Activated CD4-positive, alpha-beta T cell treated with anti-CD3 and anti-CD28 coated beads, Interleukin-2, Interleukin-4, amounts not matched to agents 100 ng/mL and 50 ng/mL, durations not matched to agents 16 hours and 8 hours (primary cell): Measurements from ENCODE around the gene NAV3.

ENCODE experiments used
- DNase-seq: peaks from one replicate; pipeline ENCODE4 v3.0.0-alpha.2; 2020; ENCODE audit warnings: low spot score

NAV3 gene, protein sequence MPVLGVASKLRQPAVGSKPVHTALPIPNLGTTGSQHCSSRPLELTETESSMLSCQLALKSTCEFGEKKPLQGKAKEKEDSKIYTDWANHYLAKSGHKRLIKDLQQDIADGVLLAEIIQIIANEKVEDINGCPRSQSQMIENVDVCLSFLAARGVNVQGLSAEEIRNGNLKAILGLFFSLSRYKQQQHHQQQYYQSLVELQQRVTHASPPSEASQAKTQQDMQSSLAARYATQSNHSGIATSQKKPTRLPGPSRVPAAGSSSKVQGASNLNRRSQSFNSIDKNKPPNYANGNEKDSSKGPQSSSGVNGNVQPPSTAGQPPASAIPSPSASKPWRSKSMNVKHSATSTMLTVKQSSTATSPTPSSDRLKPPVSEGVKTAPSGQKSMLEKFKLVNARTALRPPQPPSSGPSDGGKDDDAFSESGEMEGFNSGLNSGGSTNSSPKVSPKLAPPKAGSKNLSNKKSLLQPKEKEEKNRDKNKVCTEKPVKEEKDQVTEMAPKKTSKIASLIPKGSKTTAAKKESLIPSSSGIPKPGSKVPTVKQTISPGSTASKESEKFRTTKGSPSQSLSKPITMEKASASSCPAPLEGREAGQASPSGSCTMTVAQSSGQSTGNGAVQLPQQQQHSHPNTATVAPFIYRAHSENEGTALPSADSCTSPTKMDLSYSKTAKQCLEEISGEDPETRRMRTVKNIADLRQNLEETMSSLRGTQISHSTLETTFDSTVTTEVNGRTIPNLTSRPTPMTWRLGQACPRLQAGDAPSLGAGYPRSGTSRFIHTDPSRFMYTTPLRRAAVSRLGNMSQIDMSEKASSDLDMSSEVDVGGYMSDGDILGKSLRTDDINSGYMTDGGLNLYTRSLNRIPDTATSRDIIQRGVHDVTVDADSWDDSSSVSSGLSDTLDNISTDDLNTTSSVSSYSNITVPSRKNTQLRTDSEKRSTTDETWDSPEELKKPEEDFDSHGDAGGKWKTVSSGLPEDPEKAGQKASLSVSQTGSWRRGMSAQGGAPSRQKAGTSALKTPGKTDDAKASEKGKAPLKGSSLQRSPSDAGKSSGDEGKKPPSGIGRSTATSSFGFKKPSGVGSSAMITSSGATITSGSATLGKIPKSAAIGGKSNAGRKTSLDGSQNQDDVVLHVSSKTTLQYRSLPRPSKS (N-terminal part only)

GRCh38 chr12:77830583-77831351 lies at the start of gene NAV3:
TSS of gene NAV3 (plus strand) at chr12:77830894. CDS start at chr12:77831462, 568 bp downstream.
- no peak for DNase-seq

- DNase-seq: no peak
These were observed 48.7 kb upstream of the NAV3 start for GRCh38 chr12:77782034-77782433.

GRCh38 chr12:77782766-77783165 lies 47.9 kb upstream of the NAV3 start:
- DNase-seq: no peak

DNA sequence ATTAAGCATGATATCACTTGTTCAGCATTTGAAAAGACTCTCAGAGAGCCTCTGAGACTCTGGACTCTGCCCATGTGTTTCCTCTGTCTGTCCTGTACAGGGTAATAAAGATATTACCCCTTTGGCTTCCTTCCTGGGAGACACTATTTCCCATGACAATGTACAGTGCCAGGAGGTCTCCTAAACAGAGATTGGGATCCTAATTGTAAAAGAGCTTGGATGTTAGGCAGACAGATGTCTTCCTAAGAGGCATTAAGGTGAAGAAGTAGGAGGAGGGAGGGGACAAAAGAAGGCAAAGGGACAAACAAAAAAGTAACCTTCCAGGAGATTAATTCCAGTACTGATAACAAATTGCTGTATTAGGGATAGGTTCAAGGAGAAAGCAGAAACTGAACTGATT lies 45.5 kb upstream of the NAV3 start:
- no peak for DNase-seq

GRCh38 chr12:77786675-77787074 lies 44.0 kb upstream of the NAV3 start:
- DNase-seq: no peak

GRCh38 chr12:77788231-77789168 lies 42.2 kb upstream of the NAV3 start:
- no peak for DNase-seq

GRCh38 chr12:77795699-77796098 lies 35.0 kb upstream of the NAV3 start:
- DNase-seq: no peak

GRCh38 chr12:77796775-77797174 lies 33.9 kb upstream of the NAV3 start:
- no peak for DNase-seq

- DNase-seq: no peak
These were observed 30.2 kb upstream of the NAV3 start for GRCh38 chr12:77800501-77800900.

DNA sequence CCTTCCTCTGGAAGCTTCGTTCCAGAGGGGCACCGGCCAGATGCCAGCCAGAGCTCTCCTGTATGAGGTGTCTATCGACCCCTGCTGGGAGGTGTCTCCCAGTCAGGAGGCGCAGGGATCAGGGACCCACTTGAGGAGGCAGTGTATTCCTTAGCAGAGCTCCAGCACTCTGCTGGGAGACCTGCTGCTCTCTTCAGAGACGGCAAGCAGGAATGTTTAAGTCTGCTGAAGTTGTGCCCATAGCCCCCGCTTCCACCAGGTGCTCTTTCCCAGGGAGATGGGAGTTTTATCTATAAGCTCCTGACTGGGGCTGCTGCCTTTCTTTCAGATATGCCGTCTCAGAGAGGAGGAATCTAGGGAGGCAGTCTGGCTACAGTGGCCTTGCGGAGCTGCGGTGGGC lies 22.2 kb upstream of the NAV3 start:
- DNase-seq: no peak

GRCh38 chr12:77813558-77813957 lies 17.1 kb upstream of the NAV3 start:
- DNase-seq: no peak

DNA sequence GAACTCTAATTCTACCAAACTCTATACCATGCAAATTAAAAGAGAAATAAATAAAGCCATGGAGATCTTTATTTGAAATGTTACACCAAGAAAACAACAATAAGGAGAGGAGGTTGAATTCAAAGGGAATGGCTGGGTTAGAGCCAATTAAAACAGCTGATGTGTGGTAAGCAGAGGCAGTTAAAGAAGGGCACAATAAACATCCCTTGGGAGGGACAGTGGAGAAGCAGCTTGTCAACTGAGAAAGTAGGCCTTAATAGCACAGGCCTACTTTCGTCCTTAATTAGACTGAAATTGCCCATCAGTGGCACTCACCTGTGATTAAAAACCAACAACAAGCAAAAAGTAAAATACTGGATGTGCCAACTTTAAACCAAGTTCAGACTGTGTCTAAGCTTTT lies 16.3 kb upstream of the NAV3 start:
- DNase-seq: no peak

GRCh38 chr12:77816196-77816595 lies 14.5 kb upstream of the NAV3 start:
- no peak for DNase-seq

GRCh38 chr12:77817276-77817675 lies 13.4 kb upstream of the NAV3 start:
- DNase-seq: no peak

DNA sequence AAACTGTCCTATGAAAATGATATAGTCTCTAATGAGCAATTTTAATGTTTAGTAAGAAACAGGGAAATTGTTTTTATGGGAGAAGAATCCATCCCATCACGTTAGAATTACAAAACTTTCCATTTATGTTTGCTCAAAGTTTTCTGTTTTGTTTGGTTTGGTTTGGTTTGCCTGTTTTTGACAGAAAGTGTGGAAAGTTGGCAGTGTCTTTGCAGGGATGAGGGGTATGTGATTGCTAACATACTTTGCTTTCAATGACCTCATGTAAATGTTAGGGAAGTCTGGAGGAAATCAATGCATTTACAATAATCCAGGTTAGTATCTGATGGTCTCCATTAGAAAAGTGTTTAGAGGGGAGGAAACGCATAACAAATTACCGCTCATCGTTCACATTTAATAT lies 12.3 kb upstream of the NAV3 start:
- no peak for DNase-seq

DNA sequence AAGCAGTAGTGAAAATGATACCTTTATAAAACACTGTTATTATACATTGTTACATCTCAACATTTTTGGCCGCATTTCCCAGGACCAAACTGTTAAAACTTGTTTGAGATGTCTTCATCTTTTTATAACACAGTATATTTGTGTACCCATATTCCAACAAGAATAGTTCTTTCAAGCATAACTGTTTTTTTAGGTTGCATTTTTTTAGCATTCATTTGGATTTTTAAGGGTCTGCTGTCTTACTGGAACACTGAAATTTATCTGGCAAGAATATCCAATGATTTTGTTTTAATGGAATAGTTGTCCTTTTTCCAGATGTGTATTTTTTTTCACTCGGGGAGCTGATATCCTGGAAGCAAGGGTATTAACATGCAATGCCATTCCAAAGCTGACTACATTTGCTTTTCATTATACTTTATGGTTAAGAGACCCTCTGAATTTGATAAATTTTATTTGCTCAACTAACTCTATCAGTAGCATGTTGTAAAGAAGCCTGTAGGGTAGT lies 8.9 kb upstream of the NAV3 start:
- DNase-seq: no peak

DNA sequence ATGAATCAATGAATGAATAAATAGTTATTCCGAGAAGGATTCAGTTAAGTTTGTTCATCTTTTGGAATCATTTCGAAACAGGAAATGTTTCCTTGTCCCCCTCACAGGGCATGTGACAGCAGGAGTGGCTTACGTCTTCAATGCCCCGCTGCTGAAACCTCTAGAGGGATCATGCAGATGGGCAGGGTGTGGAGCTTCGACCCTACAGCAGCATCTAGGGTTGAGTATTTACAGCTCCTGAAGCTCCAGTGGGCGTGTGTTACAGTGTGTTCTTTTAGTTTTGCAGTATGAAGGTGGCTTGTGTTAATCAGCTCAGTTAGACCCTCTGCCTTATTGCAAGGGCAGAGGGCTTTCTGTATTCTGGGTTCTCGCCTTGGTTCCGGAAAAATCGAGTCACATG lies 2.6 kb downstream of the NAV3 start:
- no peak for DNase-seq

DNA sequence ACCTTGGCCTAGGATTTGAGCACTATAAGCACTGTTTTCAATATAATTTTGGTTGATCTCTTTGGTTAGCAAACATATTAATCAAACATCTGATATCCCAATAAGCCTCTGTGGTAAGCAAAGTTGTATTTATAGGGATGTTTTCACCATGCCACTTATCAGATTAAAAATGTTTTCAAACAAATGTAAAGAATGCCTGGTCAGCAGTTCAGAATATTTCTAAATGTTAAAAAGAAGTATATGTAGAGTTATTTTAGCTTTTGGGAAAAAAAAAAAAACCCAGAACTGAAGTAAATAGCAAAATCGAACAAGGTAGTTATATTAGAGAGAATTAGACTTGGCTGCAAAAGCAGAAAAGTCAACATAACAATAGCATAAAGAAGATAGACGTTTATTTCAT lies 3.9 kb downstream of the NAV3 start:
- DNase-seq: no peak

- DNase-seq: no peak
These were observed 5.3 kb downstream of the NAV3 start for GRCh38 chr12:77835969-77836368.

GRCh38 chr12:77837876-77838291 lies 7.2 kb downstream of the NAV3 start:
- no peak for DNase-seq

DNA sequence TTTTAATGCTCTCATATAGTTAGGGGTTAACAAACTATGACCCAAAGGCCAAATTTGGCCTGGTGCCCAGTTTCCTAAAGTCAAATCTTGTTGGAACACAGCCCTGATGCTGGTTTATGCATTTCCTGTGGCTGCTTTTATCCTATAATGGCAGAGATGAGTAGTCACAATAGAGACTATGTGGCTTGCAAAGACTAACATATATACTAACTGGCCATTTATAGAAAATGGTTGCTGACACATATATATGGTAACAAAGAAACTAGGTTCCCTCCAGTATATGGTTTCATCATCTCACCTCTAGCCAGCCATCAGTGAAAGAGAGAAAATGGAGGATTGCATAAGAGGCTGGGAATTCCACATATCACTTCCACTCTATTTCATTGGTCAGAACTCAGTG lies 10.8 kb downstream of the NAV3 start:
- no peak for DNase-seq
